Loucy (cell line): ENCODE measurements around the gene SNX4.
"Not testable (repeated sequence)": the region's sequence is repeated elsewhere in the genome, so short reads cannot be mapped to it uniquely, and the experiment has no call there.

Source experiments
- H2AFZ ChIP-seq: fragments of 200-600 bp; sonication (generic); 2 replicates; pipeline ENCODE4 v1.6.0; 2016; ENCODE audit warnings: antibody characterized with exemption, mild to moderate bottlenecking, low read length, moderate library complexity
- H3F3A ChIP-seq: fragments of 200-600 bp; 2 replicates; pipeline ENCODE4 v1.6.0; 2016; ENCODE audit warnings: antibody characterized with exemption, low read depth, mild to moderate bottlenecking
- H3K27me3 ChIP-seq: fragments of 200-600 bp; sonication (generic); 2 replicates; pipeline ENCODE4 v1.6.1; 2014; ENCODE audit warnings: low read length, mild to moderate bottlenecking; ENCODE audit not compliant: insufficient read depth, poor library complexity, severe bottlenecking
- H3K36me3 ChIP-seq: fragments of 200-600 bp; sonication (generic); 2 replicates; pipeline ENCODE4 v1.6.1; 2016; ENCODE audit warnings: low read length; ENCODE audit not compliant: insufficient read depth
- H3K4me1 ChIP-seq: fragments of 200-600 bp; sonication (generic); 2 replicates; pipeline ENCODE4 v1.5.1; 2014; ENCODE audit warnings: low read length, mild to moderate bottlenecking; ENCODE audit not compliant: insufficient read depth, poor library complexity, severe bottlenecking
- H3K4me2 ChIP-seq: fragments of 200-600 bp; sonication (generic); 2 replicates; pipeline ENCODE4 v1.6.0; 2014; ENCODE audit warnings: antibody characterized with exemption, low read length, low read depth, mild to moderate bottlenecking; ENCODE audit not compliant: poor library complexity, severe bottlenecking
- H3K4me3 ChIP-seq: fragments of 200-600 bp; sonication (generic); 2 replicates; pipeline ENCODE4 v1.5.1; 2014; ENCODE audit warnings: low read length, mild to moderate bottlenecking, mixed read lengths; ENCODE audit not compliant: poor library complexity, severe bottlenecking
- H3K79me2 ChIP-seq: fragments of 200-600 bp; sonication (generic); 2 replicates; pipeline ENCODE4 v1.6.1; 2014; ENCODE audit warnings: low read length; ENCODE audit not compliant: insufficient read depth
- H3K9ac ChIP-seq: fragments of 200-600 bp; sonication (generic); 2 replicates; pipeline ENCODE4 v1.6.0; 2014; ENCODE audit warnings: mild to moderate bottlenecking, low read depth, low read length, moderate library complexity; ENCODE audit not compliant: poor library complexity, severe bottlenecking
- H3K9me2 ChIP-seq: fragments of 200-600 bp; sonication (generic); replicated peaks from 2 replicates; pipeline ENCODE4 v1.6.1; 2016; ENCODE audit warnings: low read depth, low read length, mixed read lengths
- H3K9me3 ChIP-seq: fragments of 200-600 bp; sonication (generic); 2 replicates; pipeline ENCODE4 v1.6.1; 2014; ENCODE audit warnings: mild to moderate bottlenecking, antibody characterized with exemption, low read length, low read depth; ENCODE audit not compliant: insufficient read depth
- H4K20me1 ChIP-seq: fragments of 200-600 bp; sonication (generic); 2 replicates; pipeline ENCODE4 v1.6.0; 2014; ENCODE audit warnings: antibody characterized with exemption, low read length, mild to moderate bottlenecking; ENCODE audit not compliant: insufficient read depth, poor library complexity, severe bottlenecking
- EZH2phosphoT487 ChIP-seq: fragments of 200-600 bp; IDR thresholded peaks from 2 replicates; pipeline ENCODE4 v1.6.1; 2018; ENCODE audit warnings: antibody characterized with exemption, mild to moderate bottlenecking, moderate library complexity, borderline replicate concordance
- TF ChIP-seq, protein P1 (sequence below): fragments of 200-600 bp; sonication (generic); conservative IDR thresholded peaks from 2 replicates; pipeline ENCODE4 v1.5.1; 2014; ENCODE audit warnings: mild to moderate bottlenecking, antibody characterized with exemption, low read length

SNX4 gene

DNA sequence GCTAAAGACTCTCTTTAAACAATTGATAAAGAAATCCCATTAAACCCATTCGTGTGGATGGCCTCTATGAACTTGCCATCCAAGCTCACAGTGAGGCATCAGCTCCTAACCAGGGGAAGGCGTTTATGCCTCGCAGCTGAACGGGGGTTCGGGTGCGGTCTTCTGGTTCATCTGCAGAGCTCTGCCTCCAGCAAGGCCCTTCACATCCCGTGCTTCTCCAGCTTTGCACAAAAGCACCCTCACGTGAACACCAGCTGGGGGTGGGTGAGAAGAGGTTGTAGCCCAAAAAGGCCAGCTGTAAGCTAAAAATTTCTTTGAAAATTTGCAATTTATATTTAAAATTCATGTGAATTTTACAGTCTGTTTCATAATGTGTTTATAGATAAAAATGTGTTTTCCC, 105.3 kb downstream of the SNX4 start:
- Histone ChIP-seq H3K36me3 (no peaks in the 10 kb centered on the region), H3K9ac (no peak overlapping the region), H3K9me2 (no peaks in the 10 kb centered on the region; the same call in 1 of the 2 replicates), H3K4me2 (no peak overlapping the region), H4K20me1 (no peaks in the 10 kb centered on the region), H3K4me1 (no peaks in the 10 kb centered on the region), H3K4me3 (no peak overlapping the region), H3K27me3 (peaks cover 7% of the 10 kb centered on the region), H3K79me2 (no peaks in the 10 kb centered on the region), H3F3A (no peaks in the 10 kb centered on the region), H2AFZ (no peak overlapping the region), H3K9me3 (no peaks in the 10 kb centered on the region)
- no peak for TF ChIP-seq EZH2phosphoT487
- TF ChIP-seq, protein P1, sequence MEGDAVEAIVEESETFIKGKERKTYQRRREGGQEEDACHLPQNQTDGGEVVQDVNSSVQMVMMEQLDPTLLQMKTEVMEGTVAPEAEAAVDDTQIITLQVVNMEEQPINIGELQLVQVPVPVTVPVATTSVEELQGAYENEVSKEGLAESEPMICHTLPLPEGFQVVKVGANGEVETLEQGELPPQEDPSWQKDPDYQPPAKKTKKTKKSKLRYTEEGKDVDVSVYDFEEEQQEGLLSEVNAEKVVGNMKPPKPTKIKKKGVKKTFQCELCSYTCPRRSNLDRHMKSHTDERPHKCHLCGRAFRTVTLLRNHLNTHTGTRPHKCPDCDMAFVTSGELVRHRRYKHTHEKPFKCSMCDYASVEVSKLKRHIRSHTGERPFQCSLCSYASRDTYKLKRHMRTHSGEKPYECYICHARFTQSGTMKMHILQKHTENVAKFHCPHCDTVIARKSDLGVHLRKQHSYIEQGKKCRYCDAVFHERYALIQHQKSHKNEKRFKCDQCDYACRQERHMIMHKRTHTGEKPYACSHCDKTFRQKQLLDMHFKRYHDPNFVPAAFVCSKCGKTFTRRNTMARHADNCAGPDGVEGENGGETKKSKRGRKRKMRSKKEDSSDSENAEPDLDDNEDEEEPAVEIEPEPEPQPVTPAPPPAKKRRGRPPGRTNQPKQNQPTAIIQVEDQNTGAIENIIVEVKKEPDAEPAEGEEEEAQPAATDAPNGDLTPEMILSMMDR: no peak

DNA sequence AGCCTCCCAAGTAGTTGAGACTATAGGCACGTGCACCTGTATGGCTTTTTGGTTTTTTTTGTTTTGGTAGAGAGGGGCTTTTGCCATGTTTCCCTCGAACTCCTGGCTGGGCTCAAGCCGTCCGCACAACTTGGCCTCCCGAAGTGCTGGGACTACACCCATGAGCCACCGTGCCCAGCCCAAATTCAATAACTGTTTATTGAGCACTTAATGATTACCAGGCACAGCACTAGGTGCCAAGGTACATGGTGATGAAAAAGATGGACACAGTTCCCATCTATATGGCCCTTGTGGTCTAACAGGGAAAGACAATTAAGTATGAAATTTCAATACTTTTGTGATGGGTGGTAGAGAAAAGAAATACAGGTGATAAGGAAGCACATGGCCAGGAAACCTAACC, 109.1 kb downstream of the SNX4 start:
- no peak overlapping the region for H3K4me3 ChIP-seq
- H3K36me3 ChIP-seq: no peaks in the 10 kb centered on the region
- H3K9ac ChIP-seq: no peak overlapping the region
- TF ChIP-seq EZH2phosphoT487: no peak
- TF ChIP-seq, protein P1: no peak
- H3K4me1 ChIP-seq: no peaks in the 10 kb centered on the region
- no peaks in the 10 kb centered on the region for H3F3A ChIP-seq
- H4K20me1 ChIP-seq: no peaks in the 10 kb centered on the region
- no peaks in the 10 kb centered on the region; the same call in 1 of the 2 replicates for H3K9me2 ChIP-seq
- H3K9me3 ChIP-seq: no peaks in the 10 kb centered on the region
- H2AFZ ChIP-seq: no peak overlapping the region
- H3K4me2 ChIP-seq: no peak overlapping the region
- peaks cover 16% of the 10 kb centered on the region for H3K27me3 ChIP-seq
- H3K79me2 ChIP-seq: no peaks in the 10 kb centered on the region

DNA sequence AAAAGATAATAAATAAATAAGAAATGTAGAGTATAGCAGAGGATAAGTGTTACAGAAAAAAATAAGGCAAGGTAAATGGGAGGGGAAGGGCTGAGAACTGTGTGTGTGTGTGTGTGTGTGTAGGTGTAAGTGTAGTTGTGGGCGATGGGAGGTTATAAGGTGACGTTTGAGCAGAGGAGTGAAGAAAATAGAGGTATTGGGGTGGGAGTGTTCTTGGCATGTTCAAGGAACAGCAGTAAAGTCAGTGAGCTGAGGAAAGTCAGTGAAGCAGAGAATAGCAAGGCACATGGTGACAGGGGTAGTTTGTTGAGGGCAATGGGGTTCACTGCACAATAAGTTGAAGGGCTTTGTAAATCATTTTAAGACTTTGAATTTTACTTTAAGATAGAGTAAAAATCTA, 113.9 kb downstream of the SNX4 start:
- H3F3A ChIP-seq: no peaks in the 10 kb centered on the region
- no peaks in the 10 kb centered on the region for H3K79me2 ChIP-seq
- H3K36me3 ChIP-seq: no peaks in the 10 kb centered on the region
- H4K20me1 ChIP-seq: no peaks in the 10 kb centered on the region
- no peak overlapping the region for H3K9ac ChIP-seq
- H3K9me3 ChIP-seq: no peaks in the 10 kb centered on the region
- H3K27me3 ChIP-seq: peaks cover 16% of the 10 kb centered on the region
- H3K4me2 ChIP-seq: no peak overlapping the region
- no peaks in the 10 kb centered on the region for H3K4me1 ChIP-seq
- H2AFZ ChIP-seq: no peak overlapping the region
- no peak overlapping the region for H3K4me3 ChIP-seq
- TF ChIP-seq, protein P1: no peak
- TF ChIP-seq EZH2phosphoT487: no peak
- H3K9me2 ChIP-seq: no peaks in the 10 kb centered on the region; the same call in 1 of the 2 replicates

DNA sequence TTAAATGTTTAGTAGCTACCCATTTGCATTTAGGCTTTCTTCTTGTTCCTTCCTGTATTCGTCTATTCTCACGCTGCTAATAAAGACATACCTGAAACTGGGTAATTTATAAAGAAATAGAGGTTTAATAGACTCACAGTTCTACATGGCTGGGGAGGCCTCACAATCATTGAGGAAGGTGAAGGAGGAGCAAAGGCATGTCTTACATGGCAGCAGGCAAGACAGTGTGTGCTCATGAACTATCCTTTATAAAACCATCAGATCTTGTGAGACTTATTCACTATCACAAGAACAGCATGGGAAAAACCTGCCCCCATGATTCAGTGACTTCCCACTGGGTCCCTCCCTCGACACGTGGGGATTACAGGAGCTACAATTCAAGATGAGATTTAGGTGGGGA, 114.5 kb downstream of the SNX4 start:
- not testable (repeated sequence) for H4K20me1 ChIP-seq, H3K4me3 ChIP-seq, H3K4me1 ChIP-seq, H2AFZ ChIP-seq, H3K4me2 ChIP-seq, H3K9me2 ChIP-seq, H3F3A ChIP-seq, H3K79me2 ChIP-seq, H3K9me3 ChIP-seq, H3K36me3 ChIP-seq, H3K9ac ChIP-seq
- peaks cover 16% of the 10 kb centered on the region for H3K27me3 ChIP-seq
